Liver (tissue), 3 donors: Measurements from ENCODE around the gene SLC12A8.

Experiments
- CTCF ChIP-seq: fragments of 150-350 bp; IDR thresholded peaks from 2 replicates; pipeline ENCODE4 v1.5.1; 2017; ENCODE audit warnings: improper control_type of control experiment, low read depth, low read length; ENCODE audit not compliant: missing input control
- RAD21 ChIP-seq, 2 donors: IDR thresholded peaks; 2 replicates each; pipeline ENCODE4 v1.6.1; 2016; ENCODE audit warnings: antibody characterized with exemption in 2 of 2, mild to moderate bottlenecking in 2 of 2
- donor health status: healthy.
- donor health status: healthy.

GRCh38 chr3:125075738-125076137, 136.8 kb downstream of the SLC12A8 start:
- no peak for TF ChIP-seq RAD21 (IDR thresholded peaks at IDR 0.05)
- TF ChIP-seq CTCF = no peak
